ENCODE measurements around the gene CHKB.
"Not testable (repeated sequence)": the region's sequence is repeated elsewhere in the genome, so short reads cannot be mapped to it uniquely, and the experiment has no call there.

The CHKB gene

GRCh38 chr22:50611341-50612060 lies 28.9 kb upstream of the CHKB start:
- no peak for DNase-seq

- DNase-seq: no peak
Observed at GRCh38 chr22:50610581-50610980, 27.9 kb upstream of the CHKB start.

GRCh38 chr22:50610041-50610451 lies 27.4 kb upstream of the CHKB start:
- DNase-seq: no peak

- no peak for DNase-seq
Observed at GRCh38 chr22:50609599-50609998, 26.9 kb upstream of the CHKB start.

DNA sequence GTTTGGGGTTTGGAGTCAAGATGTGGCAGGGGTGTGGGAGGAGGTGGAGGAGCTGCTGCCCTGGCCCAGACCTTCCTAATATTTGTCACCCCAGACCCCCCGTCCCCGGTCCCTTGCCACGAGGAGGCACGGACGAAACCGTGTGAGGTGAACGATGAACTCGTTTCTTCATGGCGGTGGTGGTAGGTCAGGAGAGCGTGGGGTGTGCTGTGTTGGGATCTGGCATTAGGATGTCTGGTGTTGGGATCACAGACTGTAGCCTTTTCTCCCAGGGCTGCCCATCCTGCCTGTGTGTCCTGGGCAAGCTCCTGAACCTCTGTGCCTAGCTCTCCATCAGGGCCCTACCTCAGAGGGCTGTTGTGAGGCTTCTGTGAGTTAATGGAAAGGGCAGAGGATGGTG lies 26.3 kb upstream of the CHKB start:
- no peak for DNase-seq

- DNase-seq: not testable (repeated sequence)
Observed at GRCh38 chr22:50608058-50608840, 25.6 kb upstream of the CHKB start.

- no peak for DNase-seq
Observed at GRCh38 chr22:50607659-50608020, 25.0 kb upstream of the CHKB start.

DNA sequence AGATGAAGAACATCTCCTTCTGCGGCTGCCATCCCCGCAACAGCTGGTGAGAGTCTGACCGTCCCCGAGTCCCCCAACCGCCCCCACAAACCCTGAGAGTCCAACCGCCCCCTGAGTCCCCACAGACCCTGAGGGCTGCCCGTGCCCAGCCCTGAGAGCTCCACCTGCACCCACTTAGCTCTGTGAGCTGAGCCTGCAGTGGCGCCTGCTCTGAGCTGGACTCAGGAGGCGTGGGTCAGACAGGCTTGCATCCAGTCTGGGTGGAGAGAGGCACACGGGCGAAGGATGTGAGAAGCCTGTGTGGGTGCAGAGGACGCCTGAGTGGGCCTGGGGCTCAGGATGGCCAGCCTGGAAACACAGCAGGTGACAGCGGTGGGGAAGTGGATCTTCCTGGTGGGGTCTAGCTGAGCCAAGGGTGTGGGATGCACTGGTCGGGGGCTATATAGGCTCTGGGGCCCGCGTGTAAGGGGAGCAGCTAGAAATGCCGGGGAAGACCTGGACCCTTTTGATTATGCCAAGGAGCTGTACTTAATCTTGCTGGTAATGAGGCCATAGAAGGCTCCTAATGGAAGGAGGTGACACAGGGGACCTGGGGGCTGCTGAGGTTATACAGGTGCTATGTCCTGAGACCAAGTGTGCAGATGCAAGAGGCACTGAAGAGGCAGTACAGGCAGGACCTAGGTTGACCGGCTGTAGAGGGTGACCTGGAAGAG lies 24.5 kb upstream of the CHKB start:
- DNase-seq: no peak

GRCh38 chr22:50606165-50606945 lies 23.7 kb upstream of the CHKB start:
- no peak for DNase-seq

- DNase-seq: no peak
Observed at GRCh38 chr22:50605613-50606074, 23.0 kb upstream of the CHKB start.

DNA sequence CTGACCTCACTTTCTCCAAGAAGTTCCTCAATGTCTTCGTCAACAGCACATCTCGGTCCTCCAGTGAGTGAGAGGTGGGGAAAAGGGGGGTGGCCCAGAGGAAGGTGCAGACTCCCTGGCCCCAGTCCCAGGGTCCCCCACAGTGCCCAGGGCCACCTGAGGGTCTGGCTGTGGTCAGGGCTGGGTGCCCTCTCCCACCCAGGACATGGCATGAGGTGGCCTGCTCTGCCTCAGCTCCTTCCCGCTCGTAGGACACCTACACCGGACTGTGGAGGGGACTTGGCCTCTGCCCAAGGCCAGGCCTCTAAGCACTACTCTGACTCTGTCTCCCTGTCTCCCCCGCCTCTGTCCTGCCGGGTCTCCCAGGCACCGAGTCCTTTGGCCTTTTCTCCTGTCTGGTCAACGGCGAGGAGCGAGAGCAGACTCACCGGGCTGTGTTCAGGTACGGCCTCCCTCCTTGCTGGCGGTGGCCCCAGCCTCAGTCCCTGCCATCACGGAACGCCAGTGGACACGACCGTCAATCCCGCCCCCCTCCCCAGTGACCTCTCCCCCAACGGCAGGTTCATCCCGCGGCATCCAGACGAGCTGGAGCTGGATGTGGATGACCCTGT lies 22.5 kb upstream of the CHKB start:
- DNase-seq: no peak

DNA sequence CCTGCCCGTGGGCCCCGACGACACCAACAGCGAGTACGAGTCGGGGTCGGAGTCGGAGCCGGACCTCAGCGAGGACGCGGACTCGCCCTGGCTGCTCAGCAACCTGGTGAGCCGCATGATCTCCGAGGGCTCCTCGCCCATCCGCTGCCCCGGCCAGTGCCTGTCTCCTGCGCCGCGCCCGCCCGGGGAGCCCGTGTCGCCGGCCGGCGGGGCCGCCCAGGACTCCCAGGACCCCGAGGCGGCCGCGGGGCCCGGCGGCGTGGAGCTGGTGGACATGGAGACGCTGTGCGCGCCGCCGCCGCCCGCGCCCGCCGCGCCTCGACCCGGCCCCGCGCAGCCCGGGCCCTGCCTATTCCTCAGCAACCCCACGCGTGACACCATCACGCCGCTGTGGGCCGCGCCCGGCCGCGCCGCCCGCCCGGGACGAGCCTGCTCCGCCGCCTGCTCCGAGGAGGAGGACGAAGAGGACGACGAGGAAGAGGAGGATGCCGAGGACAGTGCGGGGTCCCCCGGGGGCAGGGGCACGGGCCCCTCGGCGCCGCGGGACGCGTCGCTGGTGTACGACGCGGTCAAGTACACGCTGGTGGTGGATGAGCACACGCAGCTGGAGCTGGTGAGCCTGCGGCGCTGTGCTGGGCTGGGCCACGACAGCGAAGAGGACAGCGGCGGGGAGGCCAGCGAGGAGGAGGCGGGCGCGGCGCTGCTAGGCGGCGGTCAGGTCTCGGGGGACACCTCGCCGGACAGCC lies 21.8 kb upstream of the CHKB start:
- DNase-seq: no peak

GRCh38 chr22:50603511-50604255 lies 21.0 kb upstream of the CHKB start:
- no peak for DNase-seq

GRCh38 chr22:50602338-50602700 lies 19.7 kb upstream of the CHKB start:
- no peak for DNase-seq

GRCh38 chr22:50601669-50602337 lies 19.2 kb upstream of the CHKB start:
- DNase-seq: no peak

- no peak for DNase-seq
Observed at GRCh38 chr22:50600967-50601668, 18.5 kb upstream of the CHKB start.

DNA sequence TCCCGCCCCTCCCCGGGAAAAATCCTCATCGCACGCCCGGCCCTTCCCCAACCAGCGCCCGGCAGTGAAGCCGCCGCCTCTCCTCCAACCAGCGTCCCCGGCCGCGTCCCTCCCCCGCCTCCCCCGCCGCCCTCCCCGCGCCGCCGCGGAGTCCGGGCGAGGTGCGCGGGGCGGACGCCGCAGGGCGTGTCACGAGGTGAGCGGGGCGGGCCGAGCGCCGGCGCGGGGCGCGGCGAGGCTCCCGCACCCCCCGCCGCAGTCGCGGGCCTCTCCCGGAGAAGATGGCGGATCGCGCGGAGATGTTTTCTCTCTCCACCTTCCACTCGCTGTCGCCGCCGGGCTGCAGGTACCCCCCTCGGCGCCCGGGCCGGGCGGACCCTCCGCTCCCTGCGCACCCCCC lies 17.9 kb upstream of the CHKB start, which contains the start of gene MAPK8IP2:
MAPK8IP2 (plus strand) TSS at position 256 of the 400 bp plus-strand sequence; CDS start at position 282, 26 bp downstream.
- peak; percentile 49 to 58 for DNase-seq

DNA sequence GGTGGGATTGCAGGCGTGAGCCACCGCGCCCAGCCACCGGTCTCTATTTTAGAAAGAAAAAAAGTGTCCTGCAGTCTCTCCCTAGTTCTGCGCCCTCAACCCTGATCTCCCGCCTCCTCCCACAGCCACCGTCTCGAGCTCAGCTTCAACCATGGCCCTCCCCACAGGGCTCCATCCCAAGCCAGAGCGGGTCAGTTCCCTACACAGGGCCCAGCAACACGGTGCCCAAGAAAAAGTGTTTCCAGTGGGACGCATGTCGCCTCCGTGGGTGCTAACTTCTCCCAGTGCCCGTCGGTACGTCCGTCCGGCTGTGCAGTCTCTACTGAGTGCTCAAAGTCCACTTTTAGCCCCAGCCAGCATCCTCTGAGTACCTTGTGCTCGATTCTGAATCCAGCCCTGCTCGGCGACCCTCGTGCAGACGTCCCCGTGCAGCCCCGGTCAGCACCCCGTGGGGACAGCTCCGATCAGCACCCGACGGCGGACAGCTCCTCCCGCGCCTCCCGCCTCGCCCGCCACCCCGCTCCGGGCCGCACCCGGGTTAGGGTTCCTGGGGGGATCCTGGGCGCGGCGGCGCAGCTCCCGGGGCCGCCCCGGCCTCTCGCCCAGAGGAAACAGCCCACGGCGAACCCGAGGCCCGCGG lies 17.3 kb upstream of the CHKB start:
- DNase-seq: no peak

DNA sequence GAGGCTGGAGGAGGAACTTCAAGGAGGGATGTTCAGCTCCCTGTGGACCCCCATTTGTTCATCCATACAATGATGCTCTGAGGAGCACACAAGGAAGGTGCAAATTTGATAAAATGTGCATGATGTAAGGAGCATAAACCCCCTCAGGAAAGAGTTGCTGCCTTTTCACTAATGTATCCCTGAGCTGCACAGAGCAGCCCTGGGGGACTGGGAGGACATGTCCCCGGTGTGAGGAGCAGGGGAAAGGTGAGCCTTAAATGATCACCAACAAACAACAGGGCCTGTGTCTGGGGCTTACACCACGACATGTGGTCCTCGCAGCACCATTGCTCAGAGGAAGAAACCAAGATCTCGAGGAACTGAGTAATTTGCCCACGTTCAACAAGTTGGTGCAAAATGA lies 14.4 kb upstream of the CHKB start:
- no peak for DNase-seq
